Glutamatergic neuron (in vitro differentiated cells): ENCODE data around the gene PPP4R4. TPM values are rescaled to one million over a fixed set of nuclear protein-coding genes. Genes with fewer than 3 reads are reported as not detected.

Experiments used
- DNase-seq: peaks from one replicate; pipeline ENCODE4 v3.0.0; 2022
- H3K27ac Mint-ChIP-seq: one replicate; pipeline ENCODE4 v1.8.0; 2020; ENCODE audit warnings: mild to moderate bottlenecking, mixed read lengths, inconsistent platforms; ENCODE audit not compliant: unreplicated experiment
- H3K27me3 Mint-ChIP-seq: one replicate; pipeline ENCODE4 v1.8.0; 2020; ENCODE audit warnings: mild to moderate bottlenecking, moderate library complexity, mixed read lengths, inconsistent platforms; ENCODE audit not compliant: unreplicated experiment
- H3K36me3 Mint-ChIP-seq: one replicate; pipeline ENCODE4 v1.8.0; 2020; ENCODE audit warnings: mild to moderate bottlenecking, mixed read lengths, inconsistent platforms; ENCODE audit not compliant: unreplicated experiment
- H3K4me1 Mint-ChIP-seq: one replicate; pipeline ENCODE4 v1.8.0; 2020; ENCODE audit warnings: mild to moderate bottlenecking, low read depth, mixed read lengths, inconsistent platforms; ENCODE audit not compliant: unreplicated experiment
- H3K4me3 Mint-ChIP-seq: one replicate; pipeline ENCODE4 v1.8.0; 2020; ENCODE audit warnings: mild to moderate bottlenecking, mixed read lengths, inconsistent platforms; ENCODE audit not compliant: unreplicated experiment
- H3K9me3 Mint-ChIP-seq: one replicate; pipeline ENCODE4 v1.8.0; 2020; ENCODE audit warnings: mild to moderate bottlenecking, moderate library complexity, mixed read lengths, inconsistent platforms; ENCODE audit not compliant: unreplicated experiment
- total RNA-seq: library from RNA; stranded (reverse); fragmentation: NEBNext Ultra II Directional; extraction: Animal tissue kit (Norgen Biotek cat#: 25700); gene quantifications from one replicate; pipeline ENCODE4 v1.2.1, GENCODE V29; 2021; ENCODE audit not compliant: unreplicated experiment
- TF ChIP-seq, protein P1 (sequence below): fragments of 200-600 bp; sonication (generic); IDR thresholded peaks from one replicate; pipeline ENCODE4 v1.5.0; 2021; ENCODE audit not compliant: partially characterized antibody, unreplicated experiment

The PPP4R4 gene
- total RNA-seq, 1 donor from 2014 or later = 1.6 TPM

DNA sequence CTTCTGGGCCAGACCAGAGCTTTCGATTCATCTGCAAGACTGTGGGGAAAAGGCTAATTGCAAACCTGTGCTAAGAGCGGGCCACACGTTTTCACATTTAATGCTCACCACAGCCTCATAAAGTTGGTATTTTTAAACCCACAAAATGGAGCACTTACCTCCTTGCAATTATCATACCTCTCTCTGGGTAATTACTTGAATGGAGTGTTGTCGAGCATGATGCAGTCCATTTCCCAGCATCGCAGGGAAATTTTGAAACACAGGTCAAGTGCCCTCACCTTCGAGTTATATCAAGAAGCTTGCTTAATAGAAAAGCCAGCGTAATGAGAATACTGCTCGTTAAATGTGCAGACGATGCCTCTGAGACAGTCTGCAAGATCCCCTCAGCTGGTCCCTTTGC is 35.9 kb upstream of the PPP4R4 start:
- DNase-seq = no peak
- Mint-ChIP-seq H3K27ac (no peak overlapping the region), H3K27me3 (no peaks in the 10 kb centered on the region), H3K4me3 (no peak overlapping the region), H3K4me1 (peaks cover 1% of the 10 kb centered on the region), H3K9me3 (peaks cover 2% of the 10 kb centered on the region), H3K36me3 (peaks cover 12% of the 10 kb centered on the region)
- TF ChIP-seq, protein P1, sequence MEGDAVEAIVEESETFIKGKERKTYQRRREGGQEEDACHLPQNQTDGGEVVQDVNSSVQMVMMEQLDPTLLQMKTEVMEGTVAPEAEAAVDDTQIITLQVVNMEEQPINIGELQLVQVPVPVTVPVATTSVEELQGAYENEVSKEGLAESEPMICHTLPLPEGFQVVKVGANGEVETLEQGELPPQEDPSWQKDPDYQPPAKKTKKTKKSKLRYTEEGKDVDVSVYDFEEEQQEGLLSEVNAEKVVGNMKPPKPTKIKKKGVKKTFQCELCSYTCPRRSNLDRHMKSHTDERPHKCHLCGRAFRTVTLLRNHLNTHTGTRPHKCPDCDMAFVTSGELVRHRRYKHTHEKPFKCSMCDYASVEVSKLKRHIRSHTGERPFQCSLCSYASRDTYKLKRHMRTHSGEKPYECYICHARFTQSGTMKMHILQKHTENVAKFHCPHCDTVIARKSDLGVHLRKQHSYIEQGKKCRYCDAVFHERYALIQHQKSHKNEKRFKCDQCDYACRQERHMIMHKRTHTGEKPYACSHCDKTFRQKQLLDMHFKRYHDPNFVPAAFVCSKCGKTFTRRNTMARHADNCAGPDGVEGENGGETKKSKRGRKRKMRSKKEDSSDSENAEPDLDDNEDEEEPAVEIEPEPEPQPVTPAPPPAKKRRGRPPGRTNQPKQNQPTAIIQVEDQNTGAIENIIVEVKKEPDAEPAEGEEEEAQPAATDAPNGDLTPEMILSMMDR = no peak

DNA sequence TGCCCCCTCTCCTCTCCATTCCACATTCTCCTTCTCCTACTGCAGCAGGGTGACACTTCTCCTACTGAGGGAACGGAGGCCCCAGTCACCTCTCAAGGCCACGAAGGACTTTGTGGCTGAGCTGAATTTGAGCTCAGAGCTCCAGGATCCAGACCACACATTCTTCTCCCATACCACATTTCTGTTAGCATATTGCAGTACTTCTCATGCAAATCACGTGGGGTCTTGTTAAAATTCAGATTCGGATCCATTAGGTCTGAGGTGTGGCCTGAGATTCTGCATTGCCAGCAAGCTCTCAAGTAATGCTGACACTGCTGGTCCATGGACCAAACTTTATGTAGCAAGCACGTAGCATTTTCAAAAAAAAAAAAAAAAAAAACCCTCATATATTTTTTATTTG is 35.1 kb upstream of the PPP4R4 start:
- H3K27me3 Mint-ChIP-seq = no peaks in the 10 kb centered on the region
- peaks cover 1% of the 10 kb centered on the region for H3K4me1 Mint-ChIP-seq
- peaks cover 12% of the 10 kb centered on the region for H3K36me3 Mint-ChIP-seq
- peaks cover 2% of the 10 kb centered on the region for H3K9me3 Mint-ChIP-seq
- no peak overlapping the region for H3K27ac Mint-ChIP-seq
- TF ChIP-seq, protein P1 = no peak
- no peak overlapping the region for H3K4me3 Mint-ChIP-seq
- no peak for DNase-seq

DNA sequence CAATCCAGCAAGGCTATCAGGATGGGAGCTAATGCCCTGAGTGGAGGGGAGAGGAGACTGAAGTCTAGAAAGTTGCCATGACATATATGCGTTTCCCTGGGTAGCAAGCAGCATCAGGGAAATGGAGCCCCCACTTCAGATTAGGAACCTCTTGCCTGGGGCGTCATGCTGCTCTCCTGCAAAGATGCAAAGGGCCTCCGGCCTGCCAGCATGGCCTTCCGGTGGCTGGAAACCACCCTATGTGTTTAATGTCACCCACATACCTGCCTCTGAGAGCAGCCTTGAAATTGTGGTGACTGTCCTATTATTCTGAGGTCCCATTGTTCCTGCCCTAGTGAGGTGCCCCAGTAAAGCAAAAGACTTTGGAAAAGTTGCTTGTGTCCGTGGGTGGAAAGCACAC is 34.7 kb upstream of the PPP4R4 start:
- no peak for DNase-seq
- H3K27me3 Mint-ChIP-seq = no peaks in the 10 kb centered on the region
- H3K4me3 Mint-ChIP-seq = no peak overlapping the region

DNA sequence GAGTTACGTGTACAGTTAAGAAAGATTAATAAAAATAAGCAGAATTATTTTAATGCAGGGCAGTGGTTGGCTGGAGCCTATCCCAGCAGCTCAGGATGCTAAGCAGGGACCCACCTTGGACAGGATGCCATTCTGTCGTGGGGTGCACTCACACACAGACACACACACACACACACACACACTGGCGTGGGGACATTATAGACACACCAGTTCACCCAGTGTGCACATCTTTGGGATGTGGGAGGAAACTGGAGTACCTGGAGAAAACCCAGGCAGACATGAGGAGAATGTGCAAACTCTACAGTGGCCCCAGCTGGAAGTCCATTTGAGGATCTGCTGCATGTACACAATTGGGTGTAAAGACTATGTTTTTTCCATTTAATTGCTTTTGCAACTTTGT is 31.9 kb upstream of the PPP4R4 start:
- H3K27me3 Mint-ChIP-seq = no peaks in the 10 kb centered on the region
- H3K9me3 Mint-ChIP-seq = peaks cover 4% of the 10 kb centered on the region
- H3K4me3 Mint-ChIP-seq = no peak overlapping the region
- no peak overlapping the region for H3K27ac Mint-ChIP-seq
- H3K4me1 Mint-ChIP-seq = peaks cover 7% of the 10 kb centered on the region
- DNase-seq = no peak
- TF ChIP-seq, protein P1 = no peak
- H3K36me3 Mint-ChIP-seq = no peaks in the 10 kb centered on the region

More for the DNA sequence above, 34.7 kb upstream of the PPP4R4 start:
- Mint-ChIP-seq H3K4me1 (peaks cover 2% of the 10 kb centered on the region), H3K27ac (no peak overlapping the region), H3K9me3 (peaks cover 3% of the 10 kb centered on the region), H3K36me3 (peaks cover 12% of the 10 kb centered on the region)
- TF ChIP-seq, protein P1 = no peak

DNA sequence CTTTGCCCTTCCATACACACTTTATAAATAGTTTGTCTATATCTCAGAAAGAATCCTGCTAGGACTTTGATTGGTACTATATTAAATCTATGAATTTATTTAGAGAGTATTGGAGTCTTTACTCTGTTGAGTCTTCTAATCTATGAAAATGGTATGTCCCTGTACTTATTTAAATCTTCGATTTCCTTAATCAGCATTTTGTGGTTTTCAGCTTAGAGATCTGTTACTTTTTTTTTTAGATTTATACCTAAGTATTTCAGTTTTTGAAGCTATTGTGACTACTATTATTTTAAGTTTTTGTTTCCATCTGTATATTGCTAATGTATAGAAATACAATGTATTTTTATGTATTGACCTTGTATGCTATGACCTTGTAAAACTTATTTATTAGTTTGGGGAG is 31.3 kb upstream of the PPP4R4 start:
- TF ChIP-seq, protein P1 = no peak
- Mint-ChIP-seq H3K4me1 (peaks cover 7% of the 10 kb centered on the region), H3K27me3 (no peaks in the 10 kb centered on the region), H3K36me3 (no peaks in the 10 kb centered on the region), H3K27ac (no peak overlapping the region), H3K4me3 (no peak overlapping the region), H3K9me3 (peaks cover 4% of the 10 kb centered on the region)
- DNase-seq = no peak
